ENCODE measurements around the gene CTBP2. TPM values are rescaled to one million over a fixed set of nuclear protein-coding genes. Genes with fewer than 3 reads are reported as not detected.

Gene CTBP2
- total RNA-seq, 1 donor from 2014 or later: 73.0 TPM

- Histone ChIP-seq H3K27ac (no peak overlapping the region), H3K4me3 (no peak overlapping the region), H3K36me3 (peaks cover 55% of the 10 kb centered on the region), H3K27me3 (ENCODE audit: low read depth) (no peaks in the 10 kb centered on the region), H3K4me1 (peaks cover 13% of the 10 kb centered on the region), H3K9me3 (no peaks in the 10 kb centered on the region)
- no peak for ATAC-seq
- DNase-seq: no peak
- TF ChIP-seq CTCF (IDR thresholded peaks at IDR 0.05): no peak
- intact Hi-C loops (cut with DNase I): no loop called here
These were observed 53.0 kb downstream of the CTBP2 start for GRCh38 chr10:125107166-125107949.

GRCh38 chr10:125106586-125106985 is 53.8 kb downstream of the CTBP2 start:
- TF ChIP-seq CTCF (IDR thresholded peaks at IDR 0.05): no peak
- no peak for ATAC-seq
- H3K4me3 ChIP-seq: no peak overlapping the region
- H3K36me3 ChIP-seq: peaks cover 55% of the 10 kb centered on the region
- no peak for DNase-seq
- intact Hi-C loops (cut with DNase I): no loop called here
- H3K9me3 ChIP-seq: no peaks in the 10 kb centered on the region
- no peak overlapping the region for H3K27ac ChIP-seq
- peaks cover 15% of the 10 kb centered on the region for H3K4me1 ChIP-seq
- no peaks in the 10 kb centered on the region for H3K27me3 ChIP-seq (ENCODE audit: low read depth)

- H3K36me3 ChIP-seq: peaks cover 59% of the 10 kb centered on the region
- DNase-seq (no peak), ATAC-seq (no peak)
- no peaks in the 10 kb centered on the region for H3K27me3 ChIP-seq (ENCODE audit: low read depth)
- H3K4me1 ChIP-seq: peaks cover 23% of the 10 kb centered on the region
- intact Hi-C loops (cut with DNase I): no loop called here
- TF ChIP-seq CTCF (IDR thresholded peaks at IDR 0.05): no peak
- no peaks in the 10 kb centered on the region for H3K9me3 ChIP-seq
- H3K4me3 ChIP-seq: no peak overlapping the region
- no peak overlapping the region for H3K27ac ChIP-seq
These were observed 54.6 kb downstream of the CTBP2 start for GRCh38 chr10:125105706-125106255.

- Histone ChIP-seq H3K9me3 (no peaks in the 10 kb centered on the region), H3K27me3 (ENCODE audit: low read depth) (no peaks in the 10 kb centered on the region), H3K4me3 (no peak overlapping the region), H3K36me3 (peaks cover 53% of the 10 kb centered on the region), H3K27ac (no peak overlapping the region), H3K4me1 (peaks cover 25% of the 10 kb centered on the region)
- DNase-seq (no peak), ATAC-seq (no peak)
- intact Hi-C loops (cut with DNase I): no loop called here
- TF ChIP-seq CTCF (IDR thresholded peaks at IDR 0.05): no peak
These were observed 55.2 kb downstream of the CTBP2 start for GRCh38 chr10:125105155-125105554.

- Histone ChIP-seq H3K27ac (no peak overlapping the region), H3K4me3 (no peak overlapping the region), H3K36me3 (peaks cover 47% of the 10 kb centered on the region), H3K4me1 (peaks cover 25% of the 10 kb centered on the region), H3K27me3 (ENCODE audit: low read depth) (no peaks in the 10 kb centered on the region), H3K9me3 (no peaks in the 10 kb centered on the region)
- no peak for DNase-seq
- no peak for TF ChIP-seq CTCF (IDR thresholded peaks at IDR 0.05)
- ATAC-seq: no peak
- intact Hi-C loops (cut with DNase I): no loop called here
These were observed 55.8 kb downstream of the CTBP2 start for GRCh38 chr10:125104559-125104958.

All from lower lobe of right lung (tissue), 2 donors.